Measurements from ENCODE around the gene TPPP2.
"Not testable (repeated sequence)": the region's sequence is repeated elsewhere in the genome, so short reads cannot be mapped to it uniquely, and the experiment has no call there.

DNA sequence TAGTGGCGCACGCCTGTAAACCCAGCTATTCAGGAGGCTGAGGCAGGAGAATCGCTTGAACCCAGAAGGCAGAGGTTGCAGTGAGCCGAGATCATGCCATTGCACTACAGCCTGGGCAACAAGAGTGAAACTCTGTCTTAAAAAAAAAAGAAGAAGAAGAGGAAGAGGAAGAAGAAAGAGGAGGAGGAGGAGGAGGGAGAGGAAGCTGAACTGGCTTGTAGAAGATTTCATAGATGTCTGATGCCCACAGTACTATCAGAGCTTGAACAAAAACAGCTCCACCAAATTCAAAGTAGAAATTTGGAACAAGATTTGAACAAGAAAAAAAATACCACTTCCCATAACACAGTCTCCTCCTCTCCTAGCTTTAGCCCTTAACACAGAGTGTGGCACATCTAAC, 44.4 kb upstream of the TPPP2 start:
- TF ChIP-seq, protein P1, sequence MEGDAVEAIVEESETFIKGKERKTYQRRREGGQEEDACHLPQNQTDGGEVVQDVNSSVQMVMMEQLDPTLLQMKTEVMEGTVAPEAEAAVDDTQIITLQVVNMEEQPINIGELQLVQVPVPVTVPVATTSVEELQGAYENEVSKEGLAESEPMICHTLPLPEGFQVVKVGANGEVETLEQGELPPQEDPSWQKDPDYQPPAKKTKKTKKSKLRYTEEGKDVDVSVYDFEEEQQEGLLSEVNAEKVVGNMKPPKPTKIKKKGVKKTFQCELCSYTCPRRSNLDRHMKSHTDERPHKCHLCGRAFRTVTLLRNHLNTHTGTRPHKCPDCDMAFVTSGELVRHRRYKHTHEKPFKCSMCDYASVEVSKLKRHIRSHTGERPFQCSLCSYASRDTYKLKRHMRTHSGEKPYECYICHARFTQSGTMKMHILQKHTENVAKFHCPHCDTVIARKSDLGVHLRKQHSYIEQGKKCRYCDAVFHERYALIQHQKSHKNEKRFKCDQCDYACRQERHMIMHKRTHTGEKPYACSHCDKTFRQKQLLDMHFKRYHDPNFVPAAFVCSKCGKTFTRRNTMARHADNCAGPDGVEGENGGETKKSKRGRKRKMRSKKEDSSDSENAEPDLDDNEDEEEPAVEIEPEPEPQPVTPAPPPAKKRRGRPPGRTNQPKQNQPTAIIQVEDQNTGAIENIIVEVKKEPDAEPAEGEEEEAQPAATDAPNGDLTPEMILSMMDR (IDR thresholded peaks at IDR 0.05): not testable (repeated sequence)
- TF ChIP-seq ZFX (IDR thresholded peaks at IDR 0.05; ENCODE audit: borderline replicate concordance): not testable (repeated sequence)
